Ovary (tissue), 9 donors: Measurements from ENCODE around the gene HNRNPCL1. TPM values are rescaled to one million over a fixed set of nuclear protein-coding genes. Genes with fewer than 3 reads are reported as not detected.

Experiments used
- DNase-seq, 5 donors: peaks; one replicate each; pipeline ENCODE4 v3.0.0-alpha.2; 2019 to 2020
- H3K27ac ChIP-seq, 2 donors: fragments of 200-600 bp; one replicate each; pipeline versions ENCODE4 v1.5.1 to v1.8.0; 2019 to 2022
- H3K27me3 ChIP-seq: fragments of 200-600 bp; one replicate; pipeline ENCODE4 v1.8.0; 2022
- H3K36me3 ChIP-seq: fragments of 200-600 bp; sonication (generic); one replicate; pipeline ENCODE4 v1.5.1; 2019
- H3K4me1 ChIP-seq: one replicate; pipeline ENCODE4 v1.8.1; 2013; ENCODE audit warnings: mild to moderate bottlenecking, moderate library complexity; ENCODE audit not compliant: insufficient read depth
- H3K4me3 ChIP-seq: fragments of 200-600 bp; sonication (generic); one replicate; pipeline ENCODE4 v1.5.1; 2017
- H3K9me3 ChIP-seq, 2 donors: fragments of 200-600 bp in 1 of 2; sonication (generic) in 1 of 2; one replicate each; pipeline versions ENCODE4 v1.5.1 to v1.8.1; 2013 to 2019; ENCODE audit warnings: mild to moderate bottlenecking in 1 of 2, moderate library complexity in 1 of 2
- CTCF ChIP-seq, 3 donors: fragments of 450-650 bp in 2 of 3; fragments of 200-600 bp in 1 of 3; IDR thresholded peaks; one replicate each; pipeline versions ENCODE4 v1.5.1 to v1.8.0; 2016 to 2022; ENCODE audit warnings: antibody characterized with exemption in 3 of 3, mild to moderate bottlenecking in 1 of 3
- EP300 ChIP-seq: sonication (generic); formaldehyde crosslinking; IDR thresholded peaks from one replicate; pipeline ENCODE4 v1.6.1; 2017; ENCODE audit warnings: antibody characterized with exemption
- POLR2A ChIP-seq: fragments of 450-650 bp; IDR thresholded peaks from one replicate; pipeline ENCODE4 v1.6.1; 2017; ENCODE audit warnings: antibody characterized with exemption, mild to moderate bottlenecking, moderate library complexity
- WGBS, 3 donors: extraction: QIAGEN DNeasy Blood & Tissue Kit in 1 of 3; methylation state at CpG; one replicate each; pipeline versions ENCODE4 v1.1.5 to v1.1.7; 2013 to 2017; 5-methylcytosine and 5-hydroxymethylcytosine counted together
- intact Hi-C, 4 donors: fragments of 100-400 bp; cut with DNase I; formaldehyde crosslinking; loops; one replicate each; pipeline versions ENCODE4 v1.11.0 to v1.15.1; 2022 to 2023
- polyA plus RNA-seq, 2 donors: library from polyadenylated mRNA; stranded (reverse); fragments of 200-250 nt in 1 of 2; fragments of 350-450 nt in 1 of 2; fragmentation: Illumina TruSeq in 1 of 2; extraction: RNeasy Lipid Tissue Mini Kit (QIAGEN cat#74804) in 1 of 2; gene quantifications; one replicate each; pipeline ENCODE4 v1.2.3, GENCODE V29; 2013 to 2014
- total RNA-seq, 7 donors: library from RNA; depleted of rRNA in 2 of 7; stranded (reverse); fragments of >200 nt in 2 of 7; fragmentation: NEBNext Ultra II Directional in 3 of 7; extraction: Animal tissue kit (Norgen Biotek cat#: 25700) in 3 of 7; gene quantifications; one replicate each; pipeline versions ENCODE4 v1.1.0 to v1.2.4, GENCODE V29; 2016 to 2023
- donor health status: DM: no; HTN: no; CAD: no; lungs with moderate emphysema.
- donor health status: DM: no; HTN: no; CAD: no.
- donor health status: Bipolar disorder and iron deficiency.
- donor health status: DM: yes; HTN: yes; CAD: no.
- donor health status: DM: no; HTN: no; CAD: no.
- donor health status: DM: yes; HTN: yes; CAD: no.

The HNRNPCL1 gene
- total and polyA plus RNA-seq, 9 donors, result not detected

- no peaks in the 10 kb centered on the region for H3K27me3 ChIP-seq
- TF ChIP-seq POLR2A, result no peak
- no peak for TF ChIP-seq CTCF (IDR thresholded peaks at IDR 0.05)
- no peak for TF ChIP-seq EP300
- no peaks in the 10 kb centered on the region for H3K36me3 ChIP-seq
- H3K4me1 ChIP-seq, result no peaks in the 10 kb centered on the region
- H3K4me3 ChIP-seq, result no peak overlapping the region
- 52 to 62% (median 56%) methylated on average over 4 of the region's 4 CpGs for WGBS, 3 donors
- intact Hi-C loops, result no loop called here
- no peak for DNase-seq
- no peak overlapping the region for H3K27ac ChIP-seq
- H3K9me3 ChIP-seq, result no peaks in the 10 kb centered on the region
These were observed 49.6 kb downstream of the HNRNPCL1 start for GRCh38 chr1:12798911-12799310.

Other genes with a start within 250 kb of the HNRNPCL1 start
- gene DHRS3, start 230.5 kb downstream of the HNRNPCL1 start, total RNA-seq, result 10 to 100 TPM; 25.8 to 92.3 (median 57.8) TPM
- gene DHRS3, start 230.5 kb downstream of the HNRNPCL1 start, polyA plus RNA-seq, result 10 to 100 TPM; 32.5 to 33.8 TPM
- not detected for gene AADACL4, start 204.6 kb downstream of the HNRNPCL1 start, total RNA-seq
- under 1 TPM in 1 of 2 donors, not detected in 1; 0.38 TPM for gene AADACL4, start 204.6 kb downstream of the HNRNPCL1 start, polyA plus RNA-seq
- gene AADACL3, start 132.6 kb downstream of the HNRNPCL1 start, total RNA-seq, result not detected
- not detected for gene AADACL3, start 132.6 kb downstream of the HNRNPCL1 start, polyA plus RNA-seq
- gene CFAP107, start 102.5 kb downstream of the HNRNPCL1 start, total RNA-seq, result 1 to 10 TPM in 1 of 7 donors, under 1 TPM in 3, not detected in 3; 0.32 to 2.2 (median 0.76) TPM
- gene CFAP107, start 102.5 kb downstream of the HNRNPCL1 start, polyA plus RNA-seq, result not detected
- gene PRAMEF12, start 75.0 kb downstream of the HNRNPCL1 start, total RNA-seq, result not detected
- not detected for gene PRAMEF12, start 75.0 kb downstream of the HNRNPCL1 start, polyA plus RNA-seq
- not detected for gene PRAMEF1, start 57.3 kb downstream of the HNRNPCL1 start, total RNA-seq
- not detected for gene PRAMEF1, start 57.3 kb downstream of the HNRNPCL1 start, polyA plus RNA-seq
- not detected for gene PRAMEF11, start 17.3 kb downstream of the HNRNPCL1 start, total RNA-seq
- gene PRAMEF11, start 17.3 kb downstream of the HNRNPCL1 start, polyA plus RNA-seq, result not detected
- gene PRAMEF2, start 8.4 kb upstream of the HNRNPCL1 start, total RNA-seq, result not detected
- not detected for gene PRAMEF2, start 8.4 kb upstream of the HNRNPCL1 start, polyA plus RNA-seq
- not detected for gene PRAMEF4, start 37.5 kb upstream of the HNRNPCL1 start, total RNA-seq
- not detected for gene PRAMEF4, start 37.5 kb upstream of the HNRNPCL1 start, polyA plus RNA-seq
- gene PRAMEF10, start 49.5 kb upstream of the HNRNPCL1 start, total RNA-seq, result not detected
- not detected for gene PRAMEF10, start 49.5 kb upstream of the HNRNPCL1 start, polyA plus RNA-seq
- gene PRAMEF7, start 67.9 kb upstream of the HNRNPCL1 start, total RNA-seq, result not detected
- not detected for gene PRAMEF7, start 67.9 kb upstream of the HNRNPCL1 start, polyA plus RNA-seq
- not detected for gene PRAMEF6, start 98.9 kb upstream of the HNRNPCL1 start, total RNA-seq
- not detected for gene PRAMEF6, start 98.9 kb upstream of the HNRNPCL1 start, polyA plus RNA-seq
- gene PRAMEF27, start 207.9 kb upstream of the HNRNPCL1 start, total RNA-seq, result not detected
- gene PRAMEF27, start 207.9 kb upstream of the HNRNPCL1 start, polyA plus RNA-seq, result not detected
- not detected for gene HNRNPCL3, start 212.0 kb upstream of the HNRNPCL1 start, total RNA-seq
- not detected for gene HNRNPCL3, start 212.0 kb upstream of the HNRNPCL1 start, polyA plus RNA-seq
- gene PRAMEF25, start 222.1 kb upstream of the HNRNPCL1 start, total RNA-seq, result not detected
- gene PRAMEF25, start 222.1 kb upstream of the HNRNPCL1 start, polyA plus RNA-seq, result not detected